Activated CD8-positive, alpha-beta memory T cell treated with anti-CD3 and anti-CD28 coated beads for 48 hours (primary cell): ENCODE results near the gene FBLN5.

Experiments
- DNase-seq, 3 experiments: peaks; one replicate each; pipeline ENCODE4 v3.0.0-alpha.2; 2020; ENCODE audit warnings: low read depth in 2 of 3, low spot score in 2 of 3

The FBLN5 gene, protein sequence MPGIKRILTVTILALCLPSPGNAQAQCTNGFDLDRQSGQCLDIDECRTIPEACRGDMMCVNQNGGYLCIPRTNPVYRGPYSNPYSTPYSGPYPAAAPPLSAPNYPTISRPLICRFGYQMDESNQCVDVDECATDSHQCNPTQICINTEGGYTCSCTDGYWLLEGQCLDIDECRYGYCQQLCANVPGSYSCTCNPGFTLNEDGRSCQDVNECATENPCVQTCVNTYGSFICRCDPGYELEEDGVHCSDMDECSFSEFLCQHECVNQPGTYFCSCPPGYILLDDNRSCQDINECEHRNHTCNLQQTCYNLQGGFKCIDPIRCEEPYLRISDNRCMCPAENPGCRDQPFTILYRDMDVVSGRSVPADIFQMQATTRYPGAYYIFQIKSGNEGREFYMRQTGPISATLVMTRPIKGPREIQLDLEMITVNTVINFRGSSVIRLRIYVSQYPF

GRCh38 chr14:91947475-91948184 is at the start of gene FBLN5:
Gene FBLN5, minus strand, starts transcription at chr14:91947694. Its CDS starts 465 bp downstream, at chr14:91947229.
- peak in 2 of 3 experiments; percentile 5 to 25 for DNase-seq

- DNase-seq = no peak
These were observed 49.5 kb upstream of the FBLN5 start for GRCh38 chr14:91996948-91997371.

DNA sequence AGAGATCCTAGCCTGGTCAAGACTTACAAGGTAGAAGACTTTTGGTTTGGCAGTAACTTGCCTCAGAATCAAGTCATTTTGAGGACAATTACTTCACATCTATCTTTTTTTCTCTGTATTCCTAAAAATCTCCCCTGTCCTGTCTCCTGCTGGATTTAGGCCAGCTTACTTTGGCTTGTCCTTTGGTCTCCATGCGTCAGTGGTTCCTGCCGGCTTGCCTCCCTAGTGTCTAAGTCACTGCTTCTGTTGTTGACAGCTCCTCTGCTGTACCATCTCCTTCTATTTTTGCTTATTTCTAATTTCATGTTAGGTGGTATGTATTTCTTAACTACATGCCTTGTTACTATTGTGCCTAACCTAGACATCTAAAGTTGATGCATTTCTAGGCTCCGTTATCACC is 39.7 kb upstream of the FBLN5 start:
- DNase-seq = no peak

DNA sequence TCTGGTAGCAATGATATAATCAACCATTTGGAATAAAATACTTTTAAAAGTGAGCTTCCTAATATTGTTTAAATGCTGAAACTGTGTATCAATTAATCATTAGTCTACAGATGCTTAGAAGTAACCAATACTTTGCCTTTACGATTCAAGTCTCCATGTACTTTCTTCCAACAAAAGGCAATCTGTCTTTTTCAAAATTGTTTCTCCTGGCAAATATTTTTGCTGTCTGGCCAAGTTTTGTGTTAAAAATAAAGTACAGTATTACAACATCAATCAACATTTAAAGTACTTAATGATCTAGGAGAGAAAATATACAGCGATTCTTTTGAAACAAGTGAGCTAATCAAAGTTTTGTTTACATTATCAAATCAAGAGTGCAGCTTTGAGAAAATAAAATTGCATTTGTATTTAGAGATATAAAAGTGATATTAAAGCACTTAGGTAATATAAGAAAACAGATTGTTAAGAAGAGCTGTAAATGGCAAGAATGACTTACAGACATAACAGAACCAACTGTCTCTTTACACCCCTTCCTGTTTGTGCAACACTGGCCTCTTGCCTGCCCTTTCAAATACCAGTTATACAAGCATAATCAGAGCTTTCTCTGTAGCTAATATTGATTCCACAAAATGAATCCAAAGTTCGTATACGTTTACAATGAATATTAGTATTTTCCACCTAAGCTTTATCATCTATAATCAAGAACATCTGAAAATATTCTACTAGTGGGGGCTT is 38.2 kb upstream of the FBLN5 start:
- no peak for DNase-seq

DNA sequence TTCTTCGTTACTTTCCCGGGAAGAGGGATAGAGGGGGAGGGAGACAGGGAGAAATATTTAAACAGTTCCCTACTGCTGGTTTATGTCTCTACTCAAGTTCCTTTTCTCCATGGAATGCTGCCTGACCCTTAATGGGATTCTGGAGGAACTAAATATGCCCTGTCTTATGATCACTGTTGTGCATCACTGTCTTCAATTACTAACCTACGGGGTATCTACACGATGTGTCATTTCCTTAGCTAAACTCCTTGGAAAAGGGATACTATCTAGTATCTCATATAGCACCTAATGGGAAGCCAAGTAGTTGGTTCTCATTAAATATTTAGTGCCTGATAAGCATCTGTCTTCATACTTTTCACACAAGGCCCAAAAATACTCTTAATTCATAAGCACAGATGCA is 37.5 kb upstream of the FBLN5 start:
- DNase-seq = no peak

GRCh38 chr14:91983588-91983987 is 36.1 kb upstream of the FBLN5 start:
- DNase-seq = no peak

DNA sequence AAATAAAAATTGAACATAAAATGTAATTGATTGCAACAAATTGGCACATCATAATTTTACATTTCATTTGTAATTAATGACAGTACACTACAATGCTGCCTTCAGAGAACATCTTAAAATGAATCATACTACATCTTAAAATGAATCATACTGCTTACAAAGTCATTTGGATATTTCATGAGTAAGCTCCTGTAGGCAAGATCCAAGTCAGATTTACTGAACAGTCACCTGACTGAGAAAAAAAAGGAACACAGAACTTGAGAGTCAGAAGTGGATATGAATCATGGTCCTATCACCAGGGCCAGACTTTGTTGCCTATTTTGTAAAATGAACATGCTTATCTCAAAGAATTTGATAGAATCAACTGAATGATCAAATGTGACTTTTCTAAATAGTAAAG is 32.7 kb upstream of the FBLN5 start:
- no peak for DNase-seq

- no peak for DNase-seq
These were observed 30.4 kb upstream of the FBLN5 start for GRCh38 chr14:91977884-91978283.

GRCh38 chr14:91975763-91976162 is 28.3 kb upstream of the FBLN5 start:
- no peak for DNase-seq

DNA sequence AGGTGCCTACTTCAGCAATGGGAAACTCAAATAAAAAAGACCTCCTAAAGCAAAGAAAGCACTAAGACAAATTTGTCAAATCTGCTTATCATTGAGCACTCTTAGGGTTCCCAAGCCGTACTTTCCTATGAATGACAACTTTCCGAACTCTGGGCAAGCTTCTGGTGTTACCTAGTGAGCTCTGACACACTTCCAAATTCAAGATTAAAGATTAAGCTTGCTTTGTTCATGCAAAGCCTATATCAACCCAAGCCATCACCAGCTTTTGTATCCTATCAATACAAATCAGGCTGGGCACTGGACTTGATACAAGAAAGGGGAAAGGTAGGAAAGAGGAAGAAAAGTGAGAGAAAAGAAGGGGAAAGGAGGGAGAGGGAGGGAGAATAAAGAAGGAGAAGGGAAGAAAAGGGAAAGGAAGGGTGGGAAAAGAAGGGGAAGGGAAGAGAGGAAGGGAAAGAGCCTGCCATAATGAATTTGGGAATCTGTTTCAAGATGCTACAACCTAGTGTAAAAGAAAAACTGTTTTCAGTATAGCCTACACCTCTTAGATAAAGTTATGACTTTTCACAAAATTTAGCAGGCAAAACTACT is 23.8 kb upstream of the FBLN5 start:
- no peak for DNase-seq

- DNase-seq = no peak
These were observed 20.8 kb upstream of the FBLN5 start for GRCh38 chr14:91968280-91968679.

- DNase-seq = no peak
These were observed 17.2 kb upstream of the FBLN5 start for GRCh38 chr14:91964724-91965123.

DNA sequence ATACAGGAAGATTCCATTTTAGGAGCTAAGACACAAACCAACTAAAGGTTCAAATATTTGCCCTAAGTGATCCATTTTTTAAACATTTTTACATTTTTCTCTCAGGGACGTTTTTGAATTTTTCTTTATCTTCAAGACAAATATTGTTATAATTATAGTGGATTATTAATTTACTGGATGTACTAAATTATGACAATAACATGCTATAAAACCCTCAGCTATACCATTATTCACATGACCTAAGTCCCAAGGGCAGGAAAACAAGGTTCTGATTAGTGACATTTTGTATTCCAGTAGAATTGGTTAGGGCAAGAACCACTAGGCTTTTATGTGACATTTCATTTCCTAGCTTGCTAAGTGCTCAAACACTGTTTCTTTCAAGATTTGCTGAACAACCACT is 16.5 kb upstream of the FBLN5 start:
- no peak for DNase-seq

DNA sequence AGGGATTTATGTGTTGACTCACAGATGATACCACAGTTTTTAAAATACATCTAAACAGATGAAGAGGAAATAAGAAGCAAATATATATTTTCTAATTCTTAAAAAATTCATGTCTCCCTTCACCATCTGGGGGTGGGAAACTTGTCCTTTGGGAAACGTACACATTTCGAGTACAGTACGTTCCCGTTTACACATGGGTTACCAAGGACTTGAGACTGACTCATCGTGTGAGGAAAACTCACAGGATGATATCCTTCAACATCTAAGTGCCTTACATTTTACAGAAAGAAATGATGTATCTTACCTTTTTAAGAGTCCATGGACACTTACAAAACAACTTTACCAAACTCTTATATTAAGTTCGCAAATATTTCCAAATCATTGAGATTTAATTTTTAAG is 16.0 kb upstream of the FBLN5 start:
- DNase-seq = no peak

GRCh38 chr14:91961297-91962220 is 14.1 kb upstream of the FBLN5 start:
- no peak for DNase-seq

DNA sequence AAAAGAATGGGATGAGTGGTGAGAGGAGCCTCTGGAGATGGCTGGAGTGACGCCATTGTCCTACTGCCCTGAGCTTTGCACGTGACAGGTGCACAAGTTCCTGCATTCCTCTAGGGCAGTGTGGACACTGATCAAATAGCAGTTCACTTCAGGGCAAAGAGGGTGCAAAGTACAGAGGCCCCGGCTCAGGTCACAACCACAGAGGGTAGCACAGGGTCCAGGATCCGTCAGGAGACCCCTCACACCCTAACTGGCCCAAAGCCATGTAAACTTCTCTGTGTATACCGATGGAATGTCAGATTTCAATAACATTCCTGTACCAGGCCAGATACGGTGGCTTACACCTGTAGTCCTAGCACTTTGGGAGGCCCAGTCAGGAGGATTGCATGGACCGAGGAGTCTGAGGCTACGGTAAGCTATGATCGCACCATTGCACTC is 10.4 kb upstream of the FBLN5 start:
- no peak for DNase-seq

- DNase-seq = no peak
These were observed 9.1 kb upstream of the FBLN5 start for GRCh38 chr14:91956616-91957015.

GRCh38 chr14:91955168-91955567 is 7.7 kb upstream of the FBLN5 start:
- DNase-seq = no peak

DNA sequence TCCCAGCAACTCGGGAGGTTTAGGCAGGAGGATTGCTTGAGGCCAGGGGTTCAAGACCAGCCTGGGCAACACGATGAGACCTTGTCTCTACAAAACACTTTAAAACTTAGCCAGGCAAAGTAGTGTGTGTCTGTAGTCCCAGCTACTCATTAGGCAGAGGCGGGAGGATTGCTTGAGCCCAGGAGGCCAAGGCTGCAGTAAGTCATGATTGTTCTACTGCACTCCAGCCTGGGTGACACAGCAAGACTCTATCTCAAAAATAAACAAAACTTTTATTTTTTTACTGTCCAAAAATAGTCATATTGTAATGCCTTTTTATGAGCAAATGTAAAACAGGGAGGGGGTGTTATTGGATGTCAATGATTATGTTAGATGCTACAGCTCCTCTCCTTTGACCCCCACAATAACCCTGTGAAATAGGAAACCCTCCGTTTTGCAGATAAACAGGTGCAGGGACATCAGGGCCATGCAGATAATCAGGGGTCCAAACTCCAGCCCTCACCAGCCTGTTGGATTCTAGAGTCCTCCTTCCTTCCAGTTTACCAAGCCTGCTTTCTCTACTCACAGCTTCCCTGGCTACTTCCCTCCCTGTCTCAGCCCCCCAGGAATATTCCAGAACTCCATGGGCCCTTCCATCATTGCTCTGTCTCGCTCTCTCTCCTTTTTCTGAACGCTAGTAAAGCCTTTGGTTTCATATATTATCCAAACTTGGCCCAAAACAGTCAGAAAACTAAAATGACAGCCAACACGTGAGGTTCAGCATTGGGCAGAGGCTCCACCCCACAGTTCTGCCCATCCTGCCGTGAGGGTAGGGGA is 5.9 kb upstream of the FBLN5 start:
- no peak for DNase-seq
